Stimulated activated CD4-positive, alpha-beta T cell treated with anti-CD3 and anti-CD28 coated beads, Interleukin-1b, Interleukin-23, amount 100 ng/mL, for 4 hours (primary cell): ENCODE results near the gene CDH19.

Experiments
- DNase-seq, 2 donors: peaks; one replicate each; pipeline ENCODE4 v3.0.0-alpha.2; 2020; ENCODE audit warnings: low read depth in 2 of 2

Gene CDH19

DNA sequence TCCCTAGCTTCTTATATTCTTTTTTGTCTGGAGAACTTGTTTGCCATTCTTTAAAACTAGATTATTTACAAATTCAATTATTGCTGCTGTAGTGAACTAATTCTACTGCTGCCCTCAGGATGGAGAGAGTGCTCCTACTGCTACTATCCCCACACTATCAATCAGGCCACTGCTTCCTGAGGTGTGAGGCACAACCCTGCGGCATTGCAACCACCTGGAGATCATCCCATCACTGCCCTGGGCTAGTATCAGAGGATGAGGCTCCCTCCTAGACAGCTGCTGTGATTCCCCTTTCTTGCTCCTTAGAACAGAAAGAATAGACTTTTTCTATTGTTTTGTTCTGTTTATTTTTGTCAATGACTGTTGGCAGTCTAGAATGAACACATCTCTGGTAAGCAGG is 146.6 kb downstream of the CDH19 start:
- DNase-seq, result no peak
